GM21717 (cell line): ENCODE data around the gene UMODL1.

Experiments used
- ATAC-seq: cut with Tn5 transposase; IDR thresholded peaks from one replicate; pipeline ENCODE4 v1.9.1; 2021; ENCODE audit warnings: mild to moderate bottlenecking, moderate library complexity; ENCODE audit not compliant: unreplicated experiment

UMODL1 gene

GRCh38 chr21:42079008-42079938, 8.2 kb downstream of the UMODL1 start:
- no peak for ATAC-seq

- no peak for ATAC-seq
These were observed 9.0 kb downstream of the UMODL1 start for GRCh38 chr21:42079939-42080787.

- ATAC-seq, result no peak
These were observed 9.6 kb downstream of the UMODL1 start for GRCh38 chr21:42080788-42081083.

GRCh38 chr21:42081138-42081537, 10.0 kb downstream of the UMODL1 start:
- no peak for ATAC-seq

GRCh38 chr21:42081931-42082381, 10.8 kb downstream of the UMODL1 start:
- ATAC-seq, result no peak

- ATAC-seq, result no peak
These were observed 11.6 kb downstream of the UMODL1 start for GRCh38 chr21:42082501-42083360.

GRCh38 chr21:42083361-42083690, 12.2 kb downstream of the UMODL1 start:
- ATAC-seq, result no peak

GRCh38 chr21:42084079-42084478, 13.0 kb downstream of the UMODL1 start:
- ATAC-seq, result no peak

GRCh38 chr21:42085246-42086077, 14.3 kb downstream of the UMODL1 start:
- no peak for ATAC-seq

GRCh38 chr21:42086969-42087368, 15.9 kb downstream of the UMODL1 start:
- ATAC-seq, result no peak

GRCh38 chr21:42088148-42088547, 17.0 kb downstream of the UMODL1 start:
- ATAC-seq, result no peak

- no peak for ATAC-seq
These were observed 17.5 kb downstream of the UMODL1 start for GRCh38 chr21:42088658-42089057.

GRCh38 chr21:42089093-42089631, 18.0 kb downstream of the UMODL1 start:
- no peak for ATAC-seq

GRCh38 chr21:42089665-42090310, 18.7 kb downstream of the UMODL1 start:
- ATAC-seq, result no peak

GRCh38 chr21:42091899-42092508, 20.9 kb downstream of the UMODL1 start:
- ATAC-seq, result no peak

GRCh38 chr21:42092771-42093170, 21.7 kb downstream of the UMODL1 start:
- no peak for ATAC-seq

- ATAC-seq, result no peak
These were observed 22.1 kb downstream of the UMODL1 start for GRCh38 chr21:42093186-42093585.

- ATAC-seq, result no peak
These were observed 22.9 kb downstream of the UMODL1 start for GRCh38 chr21:42093991-42094421.

- no peak for ATAC-seq
These were observed 23.7 kb downstream of the UMODL1 start for GRCh38 chr21:42094811-42095210.
